ENCODE results near the gene SNRNP27.

The SNRNP27 gene

DNA sequence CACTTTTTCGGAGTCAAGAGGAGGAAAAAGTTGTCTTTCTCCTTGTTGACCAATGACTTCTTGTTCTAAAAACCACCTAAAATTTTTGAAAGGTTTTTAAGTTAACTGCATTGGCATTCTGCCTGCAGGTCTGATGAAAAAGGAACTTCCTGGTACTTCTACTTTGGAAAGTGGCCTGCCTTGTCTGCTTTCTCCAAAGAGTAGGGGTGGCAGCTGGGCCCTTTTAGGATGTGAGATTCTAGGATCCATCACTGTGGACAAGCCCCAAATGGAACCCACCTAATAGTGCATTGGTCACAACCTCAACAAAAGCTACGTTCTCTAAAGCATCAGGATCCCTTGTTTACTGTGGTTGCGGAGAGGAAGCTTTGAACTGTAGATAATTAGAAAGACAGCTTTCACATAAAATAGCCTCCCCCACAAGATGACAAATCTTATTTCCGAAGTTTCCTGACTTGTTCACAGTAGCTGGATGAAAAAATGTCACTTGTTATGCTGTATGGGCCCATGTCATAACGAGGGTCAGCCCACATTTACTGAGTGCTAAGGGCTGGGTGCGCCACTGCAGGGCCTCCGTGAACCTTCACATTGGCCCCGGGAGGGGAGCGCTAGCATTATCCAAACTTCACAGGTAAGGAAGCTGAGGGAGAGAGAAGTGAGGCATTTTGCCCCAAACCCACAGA, 50.2 kb downstream of the SNRNP27 start:
- Mint-ChIP-seq H3K4me1 (peaks cover 33% of the 10 kb centered on the region), H3K9me3 (no peaks in the 10 kb centered on the region), H3K27me3 (ENCODE audit: low read depth, poor library complexity) (no peaks in the 10 kb centered on the region), H3K4me3 (no peak overlapping the region), H3K36me3 (ENCODE audit: low read depth) (peaks cover 21% of the 10 kb centered on the region), H3K27ac (no peak overlapping the region)
- TF ChIP-seq, protein P1, sequence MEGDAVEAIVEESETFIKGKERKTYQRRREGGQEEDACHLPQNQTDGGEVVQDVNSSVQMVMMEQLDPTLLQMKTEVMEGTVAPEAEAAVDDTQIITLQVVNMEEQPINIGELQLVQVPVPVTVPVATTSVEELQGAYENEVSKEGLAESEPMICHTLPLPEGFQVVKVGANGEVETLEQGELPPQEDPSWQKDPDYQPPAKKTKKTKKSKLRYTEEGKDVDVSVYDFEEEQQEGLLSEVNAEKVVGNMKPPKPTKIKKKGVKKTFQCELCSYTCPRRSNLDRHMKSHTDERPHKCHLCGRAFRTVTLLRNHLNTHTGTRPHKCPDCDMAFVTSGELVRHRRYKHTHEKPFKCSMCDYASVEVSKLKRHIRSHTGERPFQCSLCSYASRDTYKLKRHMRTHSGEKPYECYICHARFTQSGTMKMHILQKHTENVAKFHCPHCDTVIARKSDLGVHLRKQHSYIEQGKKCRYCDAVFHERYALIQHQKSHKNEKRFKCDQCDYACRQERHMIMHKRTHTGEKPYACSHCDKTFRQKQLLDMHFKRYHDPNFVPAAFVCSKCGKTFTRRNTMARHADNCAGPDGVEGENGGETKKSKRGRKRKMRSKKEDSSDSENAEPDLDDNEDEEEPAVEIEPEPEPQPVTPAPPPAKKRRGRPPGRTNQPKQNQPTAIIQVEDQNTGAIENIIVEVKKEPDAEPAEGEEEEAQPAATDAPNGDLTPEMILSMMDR (IDR thresholded peaks at IDR 0.05), result no peak
- no peak for DNase-seq

DNA sequence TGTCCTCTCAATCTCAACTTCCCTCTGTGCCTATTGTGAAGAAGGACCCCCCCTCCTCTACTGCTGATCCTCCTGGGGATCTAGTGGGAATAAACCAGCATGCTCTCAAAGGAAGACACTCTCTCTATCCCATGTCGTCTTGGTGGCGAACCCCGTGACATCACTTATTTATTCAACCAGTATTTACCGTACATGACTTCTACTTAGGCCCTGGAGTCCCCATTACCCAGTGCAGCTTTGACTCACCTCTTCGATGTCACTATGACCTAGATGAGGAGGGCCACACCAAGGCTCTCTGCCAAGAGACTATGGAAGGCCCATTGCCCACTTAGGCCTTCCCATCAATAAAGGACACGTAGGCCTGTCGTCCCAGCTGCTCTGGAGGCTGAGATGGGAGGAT, 51.0 kb downstream of the SNRNP27 start:
- TF ChIP-seq, protein P1 (IDR thresholded peaks at IDR 0.05), result no peak
- H3K27me3 Mint-ChIP-seq (ENCODE audit: low read depth, poor library complexity), result no peaks in the 10 kb centered on the region
- H3K27ac Mint-ChIP-seq, result no peak overlapping the region
- H3K4me1 Mint-ChIP-seq, result peaks cover 32% of the 10 kb centered on the region
- no peaks in the 10 kb centered on the region for H3K9me3 Mint-ChIP-seq
- peaks cover 14% of the 10 kb centered on the region for H3K36me3 Mint-ChIP-seq (ENCODE audit: low read depth)
- no peak overlapping the region for H3K4me3 Mint-ChIP-seq
- DNase-seq, result no peak

DNA sequence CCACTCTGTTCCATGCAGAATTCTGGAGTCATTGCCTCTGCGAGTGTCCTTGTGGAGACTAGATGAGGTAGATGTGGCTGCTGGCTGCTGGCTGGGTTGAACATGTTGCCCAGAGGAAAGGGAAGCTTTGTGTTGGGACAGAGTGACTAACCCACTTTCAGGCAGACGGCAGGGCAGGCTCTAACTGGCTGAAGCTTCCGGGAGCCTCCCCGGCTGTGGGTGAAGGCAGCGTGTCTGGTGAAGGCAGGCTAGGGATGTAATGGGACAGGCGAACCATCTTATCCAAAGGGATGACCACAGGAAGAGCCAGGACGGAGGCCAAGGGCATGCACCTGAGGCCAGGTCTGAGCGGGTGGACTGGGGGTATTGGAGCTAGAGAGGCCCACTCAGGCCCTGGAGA, 51.7 kb downstream of the SNRNP27 start:
- DNase-seq, result no peak
- Mint-ChIP-seq H3K9me3 (no peaks in the 10 kb centered on the region), H3K4me3 (no peak overlapping the region), H3K27ac (no peak overlapping the region), H3K27me3 (ENCODE audit: low read depth, poor library complexity) (peaks cover 3% of the 10 kb centered on the region), H3K4me1 (peaks cover 25% of the 10 kb centered on the region), H3K36me3 (ENCODE audit: low read depth) (peaks cover 9% of the 10 kb centered on the region)
- TF ChIP-seq, protein P1 (IDR thresholded peaks at IDR 0.05), result no peak

DNA sequence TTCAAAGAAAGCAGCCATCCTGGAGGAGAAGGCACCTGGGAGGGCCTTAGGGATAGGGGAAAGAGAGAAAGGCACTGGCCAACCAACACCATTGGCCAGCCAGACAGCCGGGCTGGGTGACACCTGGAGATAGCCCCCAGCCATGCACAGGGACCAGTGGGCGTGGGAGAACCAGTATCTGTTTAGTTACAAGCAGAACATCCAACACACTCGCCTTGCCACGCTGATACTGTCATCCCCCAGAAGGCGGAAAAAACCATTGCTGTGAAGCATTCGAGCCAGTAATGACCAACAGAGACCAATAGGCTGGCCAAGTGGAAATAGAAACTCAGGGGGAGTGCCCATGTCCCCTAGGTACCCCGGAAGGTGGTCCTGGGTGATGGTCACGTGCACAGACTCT, 52.2 kb downstream of the SNRNP27 start:
- Mint-ChIP-seq H3K4me1 (peaks cover 20% of the 10 kb centered on the region), H3K9me3 (no peaks in the 10 kb centered on the region), H3K4me3 (no peak overlapping the region), H3K27ac (no peak overlapping the region), H3K27me3 (ENCODE audit: low read depth, poor library complexity) (peaks cover 4% of the 10 kb centered on the region), H3K36me3 (ENCODE audit: low read depth) (peaks cover 5% of the 10 kb centered on the region)
- TF ChIP-seq, protein P1 (IDR thresholded peaks at IDR 0.05), result no peak
- no peak for DNase-seq

DNA sequence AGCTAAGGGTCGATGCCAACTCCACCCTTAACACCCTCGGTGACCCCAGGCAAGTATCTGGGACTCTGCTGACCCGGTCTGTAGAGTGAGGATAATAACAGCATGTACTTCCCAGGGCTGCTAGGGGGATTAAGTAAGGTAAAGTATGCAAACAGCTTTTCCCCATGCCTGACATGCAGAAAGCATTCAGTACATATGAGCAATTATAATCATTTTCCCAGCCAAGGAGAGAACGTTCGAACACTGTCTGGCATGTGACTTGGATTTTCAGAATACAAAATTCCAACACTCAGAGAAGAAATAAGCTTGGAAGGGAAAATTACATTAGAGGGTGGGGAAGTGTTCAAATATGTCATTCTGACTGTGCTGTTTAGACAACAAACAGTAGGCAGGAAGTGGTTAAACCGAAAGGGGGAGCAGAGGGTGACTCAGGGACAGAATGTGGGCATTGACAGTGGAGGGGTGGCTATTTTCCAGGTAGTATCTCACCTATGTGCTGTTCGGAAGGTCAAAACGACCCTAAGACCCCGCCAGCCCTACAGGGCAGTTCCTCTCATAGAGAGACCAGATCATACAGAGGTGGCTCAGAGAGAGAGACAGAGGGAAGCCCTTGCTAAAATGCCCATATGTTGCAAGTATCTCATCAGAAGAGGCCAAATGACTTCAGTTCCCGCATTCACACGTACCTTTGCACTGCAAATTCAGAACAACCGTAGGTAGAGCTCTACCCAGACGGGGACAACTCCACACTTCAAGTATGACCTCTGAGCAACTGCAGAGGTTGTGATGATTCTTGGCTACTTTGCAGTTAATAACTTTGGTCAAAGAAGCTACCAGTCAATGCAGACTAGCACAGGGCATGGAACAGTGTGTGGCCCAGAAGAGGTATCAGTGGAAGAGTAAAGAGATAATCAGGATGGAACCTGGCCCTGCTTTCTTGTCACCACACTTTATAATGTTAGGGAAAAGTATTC, 52.9 kb downstream of the SNRNP27 start:
- H3K4me1 Mint-ChIP-seq, result peaks cover 20% of the 10 kb centered on the region
- peaks cover 4% of the 10 kb centered on the region for H3K27me3 Mint-ChIP-seq (ENCODE audit: low read depth, poor library complexity)
- no peak for DNase-seq
- H3K9me3 Mint-ChIP-seq, result no peaks in the 10 kb centered on the region
- peaks cover 5% of the 10 kb centered on the region for H3K36me3 Mint-ChIP-seq (ENCODE audit: low read depth)
- H3K27ac Mint-ChIP-seq, result no peak overlapping the region
- TF ChIP-seq, protein P1 (IDR thresholded peaks at IDR 0.05), result no peak
- no peak overlapping the region for H3K4me3 Mint-ChIP-seq

All from nephron progenitor cell (in vitro differentiated cells).